Effector CD4-positive, alpha-beta T cell (primary cell): Measurements from ENCODE around the gene PCNX1.
"Not testable (repeated sequence)": the region's sequence is repeated elsewhere in the genome, so short reads cannot be mapped to it uniquely, and the experiment has no call there.

ENCODE experiments used
- DNase-seq: peaks from one replicate; pipeline ENCODE4 v3.0.0-alpha.2; 2020

The PCNX1 gene

GRCh38 chr14:71022012-71022869, 115.0 kb downstream of the PCNX1 start:
- DNase-seq = no peak

GRCh38 chr14:71022939-71023338, 115.7 kb downstream of the PCNX1 start:
- DNase-seq = no peak

- no peak for DNase-seq
These were observed 122.0 kb downstream of the PCNX1 start for GRCh38 chr14:71029236-71029781.

- DNase-seq = no peak
These were observed 123.7 kb downstream of the PCNX1 start for GRCh38 chr14:71031000-71031399.

- no peak for DNase-seq
These were observed 129.2 kb downstream of the PCNX1 start for GRCh38 chr14:71036433-71036832.

- no peak for DNase-seq
These were observed 141.1 kb downstream of the PCNX1 start for GRCh38 chr14:71048393-71048792.

- DNase-seq = no peak
These were observed 142.3 kb downstream of the PCNX1 start for GRCh38 chr14:71049435-71050133.

GRCh38 chr14:71050227-71050823, 143.1 kb downstream of the PCNX1 start:
- DNase-seq = no peak

- no peak for DNase-seq
These were observed 147.4 kb downstream of the PCNX1 start for GRCh38 chr14:71054706-71055105.

GRCh38 chr14:71056168-71056567, 148.9 kb downstream of the PCNX1 start:
- DNase-seq = no peak

- DNase-seq = no peak
These were observed 153.0 kb downstream of the PCNX1 start for GRCh38 chr14:71060274-71060673.

- DNase-seq = no peak
These were observed 153.7 kb downstream of the PCNX1 start for GRCh38 chr14:71060825-71061455.

- no peak for DNase-seq
These were observed 154.2 kb downstream of the PCNX1 start for GRCh38 chr14:71061458-71061857.

GRCh38 chr14:71062581-71063303, 155.5 kb downstream of the PCNX1 start:
- no peak for DNase-seq

GRCh38 chr14:71063351-71063750, 156.1 kb downstream of the PCNX1 start:
- no peak for DNase-seq

- DNase-seq = not testable (repeated sequence)
These were observed 157.5 kb downstream of the PCNX1 start for GRCh38 chr14:71064747-71065146.

GRCh38 chr14:71070169-71070568, 162.9 kb downstream of the PCNX1 start:
- DNase-seq = no peak

- DNase-seq = no peak
These were observed 163.8 kb downstream of the PCNX1 start for GRCh38 chr14:71071042-71071441.

GRCh38 chr14:71076462-71077092, 169.3 kb downstream of the PCNX1 start:
- DNase-seq = no peak

GRCh38 chr14:71078500-71078899, 171.2 kb downstream of the PCNX1 start:
- no peak for DNase-seq

- DNase-seq = no peak
These were observed 179.3 kb downstream of the PCNX1 start for GRCh38 chr14:71086567-71086966.

GRCh38 chr14:71089971-71090370, 182.7 kb downstream of the PCNX1 start:
- no peak for DNase-seq
